GM13977 (cell line): Measurements from ENCODE around the gene KCNQ5.
A peak's percentile ranks its signal among the peaks of the same experiment; 100 is the strongest.

Experiments used
- DNase-seq: peaks from one replicate; pipeline ENCODE4 v3.0.0; 2012; ENCODE audit warnings: low spot score
- in situ Hi-C: fragments of 300-500 bp; cut with MboI; formaldehyde crosslinking; loops from one replicate; pipeline ENCODE4 v1.12.0; 2022; ENCODE audit warnings: low sequenced_read_pairs, low pct_unique_long_range_greater_than_20kb, mixed read lengths, inconsistent platforms; ENCODE audit not compliant: unreplicated experiment
- TF ChIP-seq, protein P1 (sequence below): IDR thresholded peaks from 2 replicates; pipeline ENCODE4 v1.5.1; 2012; ENCODE audit warnings: mild to moderate bottlenecking, control low read depth; ENCODE audit not compliant: insufficient read depth; ENCODE audit errors: extremely low read depth, missing control alignments

The KCNQ5 gene

DNA sequence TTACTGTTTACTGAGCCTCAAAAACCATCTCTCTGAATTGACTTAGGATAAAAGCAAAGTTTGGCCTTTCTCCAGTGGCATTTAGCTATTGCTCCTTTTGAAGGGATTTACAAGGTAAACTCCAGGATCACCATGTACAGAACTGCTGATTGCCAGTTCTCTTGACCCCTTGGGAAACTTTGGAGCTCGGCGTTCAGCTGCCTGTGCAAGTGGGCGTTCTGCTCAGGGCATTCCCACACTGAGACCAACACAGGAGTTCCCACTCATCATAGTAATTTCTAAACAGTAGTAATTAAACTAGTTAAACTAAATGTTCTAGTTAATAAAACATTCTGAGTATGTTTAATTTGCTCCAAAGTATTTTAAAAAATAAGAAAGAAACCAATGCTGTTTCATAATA lies 14.9 kb downstream of the KCNQ5 start:
- no peak for DNase-seq

DNA sequence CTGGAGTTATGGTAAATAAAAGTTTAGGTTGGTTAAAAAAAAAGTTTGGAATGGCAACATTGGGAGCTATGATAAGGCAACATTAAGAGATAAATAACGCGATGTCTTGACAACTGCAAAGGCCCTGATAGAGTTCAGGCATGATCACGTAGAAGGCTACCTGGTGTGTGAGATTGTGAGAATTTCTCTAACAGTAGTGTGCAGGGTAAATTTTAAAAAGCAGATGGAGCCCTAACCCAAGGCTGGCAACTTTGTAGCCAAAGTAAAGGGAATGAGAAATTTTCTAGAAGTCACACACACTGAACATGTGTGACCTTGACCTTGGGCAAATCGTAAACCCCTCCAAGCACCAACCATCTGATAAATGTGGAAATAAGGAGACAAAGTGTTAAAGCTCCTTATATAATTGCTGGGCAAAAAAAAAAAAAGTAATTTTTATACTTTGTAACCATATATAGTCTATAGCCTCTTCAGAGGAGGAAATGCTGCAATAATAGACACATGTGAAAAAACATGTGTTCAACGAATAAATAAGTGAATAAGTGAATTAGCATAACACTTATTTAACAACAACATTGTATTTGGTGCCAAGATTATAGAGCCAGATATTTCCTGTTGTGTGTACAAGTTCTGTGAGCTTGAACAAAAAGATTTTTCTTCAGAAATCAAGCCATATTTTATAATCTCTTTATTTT lies 18.2 kb downstream of the KCNQ5 start:
- in situ Hi-C loops, result loop anchor here (10.0 kb wide), 1 partner anchor 485 kb away; no protein-coding TSS in a partner anchor
- DNase-seq, result no peak
- TF ChIP-seq, protein P1, sequence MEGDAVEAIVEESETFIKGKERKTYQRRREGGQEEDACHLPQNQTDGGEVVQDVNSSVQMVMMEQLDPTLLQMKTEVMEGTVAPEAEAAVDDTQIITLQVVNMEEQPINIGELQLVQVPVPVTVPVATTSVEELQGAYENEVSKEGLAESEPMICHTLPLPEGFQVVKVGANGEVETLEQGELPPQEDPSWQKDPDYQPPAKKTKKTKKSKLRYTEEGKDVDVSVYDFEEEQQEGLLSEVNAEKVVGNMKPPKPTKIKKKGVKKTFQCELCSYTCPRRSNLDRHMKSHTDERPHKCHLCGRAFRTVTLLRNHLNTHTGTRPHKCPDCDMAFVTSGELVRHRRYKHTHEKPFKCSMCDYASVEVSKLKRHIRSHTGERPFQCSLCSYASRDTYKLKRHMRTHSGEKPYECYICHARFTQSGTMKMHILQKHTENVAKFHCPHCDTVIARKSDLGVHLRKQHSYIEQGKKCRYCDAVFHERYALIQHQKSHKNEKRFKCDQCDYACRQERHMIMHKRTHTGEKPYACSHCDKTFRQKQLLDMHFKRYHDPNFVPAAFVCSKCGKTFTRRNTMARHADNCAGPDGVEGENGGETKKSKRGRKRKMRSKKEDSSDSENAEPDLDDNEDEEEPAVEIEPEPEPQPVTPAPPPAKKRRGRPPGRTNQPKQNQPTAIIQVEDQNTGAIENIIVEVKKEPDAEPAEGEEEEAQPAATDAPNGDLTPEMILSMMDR, result peak; percentile 12

More for the DNA sequence above, 14.9 kb downstream of the KCNQ5 start:
- in situ Hi-C loops, result loop anchor here (10.0 kb wide), 1 partner anchor 488 kb away; no protein-coding TSS in a partner anchor
- TF ChIP-seq, protein P1, result no peak

DNA sequence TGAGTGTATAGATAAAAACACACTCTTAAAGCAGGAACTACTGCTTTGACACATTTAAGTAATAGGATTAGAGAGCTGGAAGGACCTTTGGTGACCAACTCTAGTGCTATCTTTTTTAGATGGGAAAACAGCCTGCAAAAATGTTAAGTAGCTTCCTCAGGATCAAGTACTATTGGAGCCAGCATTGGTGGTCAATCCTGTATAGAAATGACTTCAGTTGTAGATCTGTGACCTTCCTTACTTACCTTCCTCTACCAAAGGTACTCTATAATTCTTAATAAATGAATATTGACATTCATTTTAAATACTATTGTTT lies 18.7 kb downstream of the KCNQ5 start:
- in situ Hi-C loops, result no loop called here
- no peak for DNase-seq
- TF ChIP-seq, protein P1, result no peak

DNA sequence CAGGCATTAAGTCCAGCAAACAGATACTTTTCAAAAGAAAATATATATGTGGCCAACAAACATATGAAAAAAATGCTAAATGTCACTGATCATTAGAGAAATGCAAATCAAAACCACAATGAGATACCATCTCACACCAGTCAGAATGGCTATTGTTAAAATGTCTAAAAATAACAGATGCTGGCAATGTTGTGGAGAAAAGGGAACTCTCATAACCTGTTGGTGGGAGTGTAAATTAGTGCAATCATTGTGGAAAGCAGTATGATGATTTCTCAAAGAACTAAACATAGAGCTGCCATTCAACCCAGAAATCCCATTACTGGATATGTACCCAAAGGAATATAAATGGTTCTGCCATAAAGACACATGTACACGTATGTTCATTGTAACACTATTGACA lies 20.6 kb downstream of the KCNQ5 start:
- TF ChIP-seq, protein P1, result no peak
- in situ Hi-C loops, result no loop called here
- no peak for DNase-seq

DNA sequence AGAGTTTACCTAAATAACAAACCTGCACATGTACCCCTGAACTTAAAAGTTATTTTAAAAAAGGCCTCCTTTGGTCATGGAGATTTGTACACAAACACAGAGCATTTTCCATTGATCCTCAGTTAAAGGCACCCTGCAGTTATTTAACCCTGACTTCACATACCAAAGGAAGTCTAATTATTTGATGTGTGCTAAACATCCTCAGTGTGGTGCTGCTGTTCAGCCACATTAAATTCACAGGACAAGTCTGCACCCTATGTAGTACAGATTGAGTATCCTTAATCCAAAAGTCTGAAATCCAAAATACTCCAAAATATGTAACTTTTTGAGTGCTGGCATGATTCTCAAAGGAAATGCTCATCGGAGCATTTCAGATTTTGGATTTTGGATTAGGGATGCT lies 21.4 kb downstream of the KCNQ5 start:
- TF ChIP-seq, protein P1, result peak; percentile 25
- no peak for DNase-seq
- in situ Hi-C loops, result no loop called here

DNA sequence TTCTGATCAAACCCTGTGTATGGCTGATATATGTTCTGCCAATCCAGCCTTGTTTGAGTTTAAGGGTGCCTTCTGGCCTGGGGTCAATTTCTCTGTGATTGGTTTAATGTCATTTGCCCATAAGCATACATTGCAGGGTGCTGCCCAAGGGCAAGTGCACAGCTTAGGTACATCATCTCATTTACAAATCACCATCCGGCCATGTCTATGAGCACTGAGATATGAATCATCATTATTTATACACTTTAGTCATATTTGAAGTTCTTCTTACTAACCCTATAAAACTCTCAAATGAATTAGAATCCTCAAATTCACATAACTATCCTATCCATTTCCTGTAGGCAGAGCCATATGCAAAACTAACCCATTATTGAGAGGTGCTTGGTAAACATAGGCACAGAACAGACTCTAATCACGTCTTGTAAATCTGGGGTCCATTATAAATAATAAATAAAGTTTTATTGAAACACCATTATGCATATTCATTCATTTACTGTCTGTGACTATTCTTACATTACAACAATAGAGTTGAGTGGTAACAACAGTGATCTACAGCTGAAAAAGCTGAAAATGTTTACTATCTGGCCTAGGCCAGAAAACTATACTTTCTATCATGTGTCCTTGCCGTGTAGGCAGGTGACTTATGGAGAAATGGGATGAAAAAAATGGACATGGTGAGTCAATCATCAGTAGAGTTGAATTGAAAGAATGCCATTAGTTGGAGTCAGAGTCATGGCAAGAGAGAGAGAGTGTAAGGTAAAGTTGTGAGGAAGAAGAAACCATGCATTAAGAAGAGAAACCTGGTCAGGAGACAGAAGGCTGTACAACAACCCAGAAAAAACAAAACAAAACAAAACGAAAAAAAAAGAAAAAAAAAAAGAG lies 25.0 kb downstream of the KCNQ5 start:
- TF ChIP-seq, protein P1, result no peak
- in situ Hi-C loops, result no loop called here
- no peak for DNase-seq
